GM06990 (cell line): Measurements from ENCODE around the gene BORCS6.

Source experiments
- DNase-seq: peaks from one replicate; pipeline ENCODE4 v3.0.0-alpha.2; 2011; ENCODE audit not compliant: insufficient read length; ENCODE audit errors: extremely low read depth
- H3K27me3 ChIP-seq: replicated peaks from 2 replicates; pipeline ENCODE4 v1.6.0; 2011; ENCODE audit warnings: low read length; ENCODE audit not compliant: control insufficient read depth, insufficient read depth
- H3K36me3 ChIP-seq: 2 replicates; pipeline ENCODE4 v1.5.1; 2011; ENCODE audit warnings: low read length; ENCODE audit not compliant: control insufficient read depth, insufficient read depth
- H3K4me3 ChIP-seq: replicated peaks from 2 replicates; pipeline ENCODE4 v1.5.1; 2011; ENCODE audit warnings: low read depth, mild to moderate bottlenecking, control low read depth, low read length
- TF ChIP-seq, protein P1 (sequence below): IDR thresholded peaks from 2 replicates; pipeline ENCODE4 v1.5.1; 2011; ENCODE audit warnings: low read length, control low read depth, mild to moderate bottlenecking, inconsistent platforms; ENCODE audit not compliant: insufficient read depth, poor library complexity, severe bottlenecking

Gene BORCS6

DNA sequence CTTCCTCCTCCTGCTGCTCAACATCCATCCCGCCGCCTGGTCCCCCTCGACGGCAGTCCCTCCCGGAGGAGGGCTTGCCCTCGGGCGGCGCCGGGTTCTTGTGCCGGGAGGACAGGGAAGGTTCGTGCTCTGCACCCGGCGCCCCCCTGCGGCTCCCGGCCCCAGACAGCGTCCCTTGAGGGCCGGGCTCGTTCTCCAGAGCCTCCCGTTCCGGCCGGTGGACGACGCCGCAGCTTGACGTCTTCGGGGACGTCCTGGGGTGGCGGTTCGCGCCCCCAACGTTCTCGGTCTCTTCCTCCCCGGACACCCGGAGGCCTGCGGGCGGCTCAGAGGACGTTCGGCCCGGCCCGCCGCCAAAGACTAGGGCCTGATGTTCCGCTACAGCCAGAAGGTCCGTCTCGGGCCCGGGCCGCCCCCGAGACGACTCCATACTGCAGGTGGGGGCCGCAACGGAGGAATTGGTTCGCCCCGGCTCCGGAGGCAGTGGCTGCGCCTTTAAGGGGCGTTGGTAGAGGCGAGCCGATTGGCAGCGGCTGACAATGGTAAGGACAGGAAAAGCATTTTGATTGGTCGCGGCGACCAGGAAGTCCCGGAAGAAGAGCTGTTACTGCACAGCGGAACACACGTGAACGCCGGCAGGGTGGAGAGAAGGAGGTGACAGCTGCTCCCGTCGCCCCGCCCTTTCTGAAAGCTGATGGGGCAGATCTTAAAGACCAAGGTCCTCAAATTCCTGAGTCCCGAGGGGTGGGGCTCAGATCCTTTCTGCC lies at the start of gene BORCS6:
BORCS6 (minus strand) TSS at position 470 of the 767 bp plus-strand sequence; CDS start at position 430, 40 bp downstream.
- H3K36me3 ChIP-seq = no peaks in the 10 kb centered on the region
- H3K4me3 ChIP-seq = peak within 1 kb of the TSS; percentile 85
- TF ChIP-seq, protein P1, sequence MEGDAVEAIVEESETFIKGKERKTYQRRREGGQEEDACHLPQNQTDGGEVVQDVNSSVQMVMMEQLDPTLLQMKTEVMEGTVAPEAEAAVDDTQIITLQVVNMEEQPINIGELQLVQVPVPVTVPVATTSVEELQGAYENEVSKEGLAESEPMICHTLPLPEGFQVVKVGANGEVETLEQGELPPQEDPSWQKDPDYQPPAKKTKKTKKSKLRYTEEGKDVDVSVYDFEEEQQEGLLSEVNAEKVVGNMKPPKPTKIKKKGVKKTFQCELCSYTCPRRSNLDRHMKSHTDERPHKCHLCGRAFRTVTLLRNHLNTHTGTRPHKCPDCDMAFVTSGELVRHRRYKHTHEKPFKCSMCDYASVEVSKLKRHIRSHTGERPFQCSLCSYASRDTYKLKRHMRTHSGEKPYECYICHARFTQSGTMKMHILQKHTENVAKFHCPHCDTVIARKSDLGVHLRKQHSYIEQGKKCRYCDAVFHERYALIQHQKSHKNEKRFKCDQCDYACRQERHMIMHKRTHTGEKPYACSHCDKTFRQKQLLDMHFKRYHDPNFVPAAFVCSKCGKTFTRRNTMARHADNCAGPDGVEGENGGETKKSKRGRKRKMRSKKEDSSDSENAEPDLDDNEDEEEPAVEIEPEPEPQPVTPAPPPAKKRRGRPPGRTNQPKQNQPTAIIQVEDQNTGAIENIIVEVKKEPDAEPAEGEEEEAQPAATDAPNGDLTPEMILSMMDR = peak; percentile 25

DNA sequence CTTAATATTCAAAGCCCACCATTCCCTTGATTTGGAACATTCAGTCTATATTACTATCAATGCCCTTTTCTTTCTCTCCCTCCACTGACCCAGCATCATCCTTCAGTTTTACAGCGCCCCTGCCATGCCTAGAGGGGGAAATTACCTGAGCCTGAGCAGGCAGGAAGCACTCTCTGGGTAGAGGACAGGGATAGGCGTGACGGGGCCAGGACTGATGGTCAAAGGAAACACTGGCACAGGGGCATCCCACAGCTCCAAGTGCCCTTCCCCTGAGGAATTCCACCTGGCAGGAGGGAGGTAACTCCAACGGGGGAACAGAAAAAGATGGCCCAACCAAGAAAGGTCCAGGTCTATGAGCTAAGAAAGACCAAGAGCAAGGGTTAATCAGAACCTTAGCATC lies 47.9 kb upstream of the BORCS6 start:
- Histone ChIP-seq H3K4me3 (no peak overlapping the region), H3K36me3 (peaks cover 36% of the 10 kb centered on the region), H3K27me3 (no peaks in the 10 kb centered on the region)
- TF ChIP-seq, protein P1 = no peak
- DNase-seq = no peak

More for the DNA sequence above, at the start of gene BORCS6:
- DNase-seq = peak; percentile 91
- H3K27me3 ChIP-seq = no peaks in the 10 kb centered on the region

DNA sequence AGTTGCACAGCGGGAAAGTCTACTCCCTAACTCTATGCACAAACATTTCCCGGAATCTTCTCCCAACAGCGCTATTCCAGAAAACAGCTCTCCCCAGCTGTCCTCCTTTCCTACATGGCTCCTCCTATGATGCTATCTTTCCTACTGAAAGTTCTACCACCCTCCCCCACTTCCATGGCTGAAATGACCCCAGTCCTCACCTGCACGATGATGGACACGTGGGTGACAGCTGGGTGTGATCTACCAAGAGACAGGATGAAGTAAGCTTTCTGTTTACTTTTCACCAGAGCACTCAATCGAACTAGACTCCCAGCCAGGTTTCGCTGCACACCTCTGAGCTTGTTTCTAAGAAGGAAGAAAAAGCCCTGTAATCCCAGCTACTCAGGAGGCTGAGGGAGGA lies 47.2 kb upstream of the BORCS6 start:
- H3K27me3 ChIP-seq = no peaks in the 10 kb centered on the region
- peaks cover 42% of the 10 kb centered on the region for H3K36me3 ChIP-seq
- no peak overlapping the region for H3K4me3 ChIP-seq
- TF ChIP-seq, protein P1 = no peak
- no peak for DNase-seq

DNA sequence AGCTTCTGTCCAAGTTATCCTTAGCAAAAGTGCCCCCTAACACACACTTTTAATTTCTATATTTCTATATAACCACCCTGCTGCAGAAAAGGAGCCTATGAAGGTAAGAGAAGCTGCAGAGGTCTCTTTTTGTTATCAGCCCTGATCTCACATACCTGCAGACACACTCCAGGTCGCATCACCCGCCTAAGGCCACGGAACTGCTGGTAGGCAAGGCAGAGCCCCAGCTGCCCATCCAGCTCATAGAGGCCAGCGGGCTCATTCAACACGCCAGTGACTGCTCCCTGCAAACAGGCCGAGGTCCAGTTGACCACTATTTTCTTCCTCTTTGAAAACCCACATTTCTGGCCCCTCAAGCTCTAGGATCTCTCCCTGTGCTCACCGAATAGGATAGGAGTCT lies 45.7 kb upstream of the BORCS6 start:
- DNase-seq = no peak
- TF ChIP-seq, protein P1 = no peak
- H3K27me3 ChIP-seq = no peaks in the 10 kb centered on the region
- peaks cover 51% of the 10 kb centered on the region for H3K36me3 ChIP-seq
- no peak overlapping the region for H3K4me3 ChIP-seq

DNA sequence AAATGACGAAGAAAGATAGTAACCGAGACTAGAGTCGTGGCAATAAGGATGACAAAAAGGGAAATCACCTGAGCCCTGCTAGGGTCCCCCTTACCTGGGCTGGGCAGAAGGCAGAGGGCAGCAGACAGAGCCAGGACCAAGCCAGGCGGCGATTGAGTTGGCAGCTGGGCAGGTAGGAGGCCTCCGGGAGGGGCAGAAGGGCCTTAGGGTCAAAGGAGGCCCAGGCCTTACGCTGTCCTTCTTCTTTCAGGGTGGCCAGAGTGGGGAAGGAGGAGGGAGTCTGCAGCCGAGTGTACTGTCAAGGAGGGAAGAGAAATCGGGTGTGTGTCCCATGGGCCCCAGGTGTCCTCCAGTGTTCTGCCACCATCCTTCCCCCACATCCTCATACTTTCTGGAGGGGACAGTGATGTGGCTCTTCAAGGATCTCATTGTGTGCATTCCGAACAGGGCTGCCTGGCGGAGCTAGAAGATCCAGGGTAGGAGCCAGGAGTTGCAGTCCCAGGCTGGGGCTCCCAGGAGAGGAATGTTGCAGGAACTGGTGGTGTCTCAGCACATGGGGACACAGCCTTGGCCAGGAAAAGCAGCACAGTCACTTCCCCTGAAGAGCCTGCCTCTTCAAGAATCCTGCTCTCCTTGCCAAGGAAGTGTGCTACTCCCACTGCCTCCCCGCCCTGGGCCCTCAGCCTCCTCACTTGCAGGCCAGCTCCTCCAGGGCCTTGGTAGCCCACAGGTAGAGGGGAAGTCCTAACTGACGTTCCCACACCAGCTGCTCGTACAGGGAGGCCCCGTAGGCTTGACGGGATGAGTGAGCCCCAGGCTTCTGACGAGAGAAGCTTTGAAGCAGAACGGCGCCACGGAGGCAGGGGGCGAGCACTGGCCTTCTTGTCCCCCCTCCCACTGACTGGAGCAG lies 44.6 kb upstream of the BORCS6 start:
- DNase-seq = no peak
- peaks cover 58% of the 10 kb centered on the region for H3K36me3 ChIP-seq
- no peak overlapping the region for H3K4me3 ChIP-seq
- H3K27me3 ChIP-seq = no peaks in the 10 kb centered on the region
- TF ChIP-seq, protein P1 = no peak
